Common myeloid progenitor, CD34-positive (primary cell): ENCODE measurements around the gene RFT1.

Experiments
- CTCF ChIA-PET: fragments of 350-600 bp; sonication (Branson Sonifier 250); formaldehyde crosslinking; loops from one replicate; lab custom pipeline; 2021; ENCODE audit warnings: antibody characterized with exemption; lab: Charles Lee
- POLR2A ChIA-PET: fragments of 350-600 bp; sonication (Branson Sonifier 250); formaldehyde crosslinking; loops from one replicate; lab custom pipeline; 2021; ENCODE audit warnings: antibody characterized with exemption; lab: Charles Lee
- DNase-seq, 3 donors: peaks; one replicate each; pipeline versions ENCODE4 v3.0.0 to v3.0.0-alpha.2; 2013
- H3K27ac ChIP-seq, 2 experiments: 1 replicate in 1 of 2; 2 replicates in 1 of 2; pipeline ENCODE4 v1.7.0; 2013; ENCODE audit warnings: inconsistent platforms in 2 of 2, low read length in 2 of 2, mild to moderate bottlenecking in 2 of 2, low read depth in 1 of 2, moderate library complexity in 1 of 2; ENCODE audit not compliant: severe bottlenecking in 2 of 2, insufficient read depth in 1 of 2, poor library complexity in 1 of 2
- H3K27me3 ChIP-seq, 5 experiments: replicated peaks in 2 of 5; 1 replicate in 3 of 5; 2 replicates in 2 of 5; pipeline versions ENCODE4 v1.6.1 to v1.7.0; 2013; ENCODE audit warnings: low read length in 4 of 5, mild to moderate bottlenecking in 2 of 5, moderate library complexity in 2 of 5, inconsistent platforms in 1 of 5; ENCODE audit not compliant: insufficient read depth in 5 of 5, control insufficient read depth in 4 of 5
- H3K36me3 ChIP-seq, 4 experiments: 1 replicate in 2 of 4; 2 replicates in 2 of 4; pipeline versions ENCODE4 v1.6.1 to v1.7.0; 2013; ENCODE audit warnings: low read length in 3 of 4, control low read depth in 1 of 4, mild to moderate bottlenecking in 1 of 4; ENCODE audit not compliant: control insufficient read depth in 4 of 4, insufficient read depth in 4 of 4
- H3K4me1 ChIP-seq, 4 experiments: 1 replicate in 3 of 4; 2 replicates in 1 of 4; pipeline versions ENCODE4 v1.6.1 to v1.7.1; 2013; ENCODE audit warnings: low read length in 3 of 4, mild to moderate bottlenecking in 3 of 4, control low read depth in 1 of 4, inconsistent platforms in 1 of 4, moderate library complexity in 1 of 4; ENCODE audit not compliant: control insufficient read depth in 4 of 4, insufficient read depth in 4 of 4; ENCODE audit errors: control extremely low read depth in 1 of 4
- H3K4me3 ChIP-seq, 7 experiments: 1 replicate in 4 of 7; 2 replicates in 3 of 7; pipeline versions ENCODE4 v1.5.1 to v1.7.0; 2013; ENCODE audit warnings: mild to moderate bottlenecking in 7 of 7, low read length in 6 of 7, moderate library complexity in 6 of 7, inconsistent platforms in 2 of 7, low read depth in 2 of 7, control low read depth in 1 of 7; ENCODE audit not compliant: insufficient read depth in 4 of 7, control insufficient read depth in 1 of 7; ENCODE audit errors: extremely low read depth in 1 of 7
- H3K9me3 ChIP-seq, 5 experiments: 1 replicate in 4 of 5; 2 replicates in 1 of 5; pipeline versions ENCODE4 v1.6.1 to v1.7.1; 2013; ENCODE audit warnings: low read length in 4 of 5, mild to moderate bottlenecking in 2 of 5, inconsistent platforms in 1 of 5, low read depth in 1 of 5, moderate library complexity in 1 of 5; ENCODE audit not compliant: control insufficient read depth in 4 of 5, insufficient read depth in 2 of 5; ENCODE audit errors: control extremely low read depth in 1 of 5
- WGBS: methylation state at CpG from one replicate; pipeline ENCODE4 v1.1.5; 2013; ENCODE audit not compliant: insufficient coverage; 5-methylcytosine and 5-hydroxymethylcytosine counted together

RFT1 gene

GRCh38 chr3:53162672-53163443, 32.6 kb upstream of the RFT1 start:
- no peak for DNase-seq
- H3K27me3 ChIP-seq, result peaks cover 0 to 10% (median 0%) of the 10 kb centered on the region in 5 experiments
- 92% methylated on average over 12 of the region's 12 CpGs for WGBS
- CTCF ChIA-PET, result interaction anchor here (1.0 to 5.7 kb wide), 2 partner anchors 25 to 30 kb away, joined by 3 to 31 read pairs; no protein-coding TSS in a partner anchor
- POLR2A ChIA-PET, result no interaction called here
- H3K36me3 ChIP-seq, result peaks cover 0 to 22% (median 0%) of the 10 kb centered on the region in 4 experiments
- peak overlapping the region in 3 of 7 experiments; percentile 9 to 83 (median 81) for H3K4me3 ChIP-seq
- no peak overlapping the region for H3K27ac ChIP-seq
- H3K4me1 ChIP-seq, result peaks cover 2 to 88% (median 51%) of the 10 kb centered on the region in 4 experiments
- H3K9me3 ChIP-seq, result no peaks in the 10 kb centered on the region

DNA sequence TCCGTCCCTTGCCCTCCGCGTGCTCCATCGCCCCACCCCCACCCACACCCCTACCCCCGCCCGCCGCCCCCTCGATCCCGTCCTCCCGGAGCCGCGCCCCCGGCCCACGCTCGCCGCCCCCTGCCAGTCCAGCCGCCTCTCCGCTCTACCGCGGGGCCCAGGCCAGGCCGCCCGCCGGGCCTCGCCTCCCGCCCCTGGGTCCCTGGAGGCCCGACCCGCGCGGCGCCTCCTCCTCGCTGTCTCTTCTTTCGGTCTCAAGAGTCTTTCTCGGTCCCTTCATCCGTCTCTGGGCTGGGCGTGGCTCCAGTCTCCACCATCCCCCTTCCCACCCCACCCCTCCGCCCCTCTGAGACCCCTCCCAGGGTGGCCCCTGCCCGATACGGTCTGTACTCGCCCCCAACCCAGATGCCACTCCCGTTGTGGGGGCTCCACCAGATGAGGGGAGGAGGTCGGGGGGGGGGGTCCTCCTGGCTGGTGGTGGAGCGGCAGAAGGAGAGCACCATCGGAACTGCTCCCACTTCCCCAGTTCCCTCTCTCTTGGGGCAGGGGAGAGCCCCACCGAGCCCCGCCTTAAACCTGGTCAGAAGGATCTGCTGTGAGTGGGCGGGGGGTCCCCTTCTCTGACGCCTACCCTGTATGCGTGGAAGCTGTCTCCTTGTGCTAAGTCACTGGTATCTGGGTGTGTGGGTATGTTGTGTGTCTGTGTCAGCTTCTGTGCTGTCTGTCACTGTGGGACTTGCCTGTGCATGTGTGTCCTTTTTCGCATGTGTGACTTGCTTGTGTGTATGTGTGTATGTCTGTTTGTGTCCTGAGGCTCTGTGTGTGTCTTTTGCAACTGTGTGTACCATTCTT, 31.8 kb upstream of the RFT1 start:
- peaks cover 2 to 85% (median 47%) of the 10 kb centered on the region in 4 experiments for H3K4me1 ChIP-seq
- ChIA-PET CTCF (interaction anchor here (1.0 kb wide), 1 partner anchor 26 kb away, joined by 3 read pairs; no protein-coding TSS in a partner anchor), POLR2A (no interaction called here)
- no peaks in the 10 kb centered on the region for H3K9me3 ChIP-seq
- H3K4me3 ChIP-seq, result peak overlapping the region in 6 of 7 experiments; percentile 61 to 83 (median 74)
- H3K27me3 ChIP-seq, result peaks cover 0 to 18% (median 3%) of the 10 kb centered on the region in 5 experiments
- peak in 2 of 3 donors; percentile 70 to 78 for DNase-seq
- H3K27ac ChIP-seq, result no peak overlapping the region
- WGBS, result 11% methylated on average over 31 of the region's 49 CpGs
- H3K36me3 ChIP-seq, result peaks cover 0 to 22% (median 0%) of the 10 kb centered on the region in 4 experiments

GRCh38 chr3:53161450-53161819, 31.2 kb upstream of the RFT1 start:
- ChIA-PET CTCF (interaction anchor here (0.6 to 1.9 kb wide), 4 partner anchors 13 to 35 kb away, joined by 4 to 6 read pairs (median 4); no protein-coding TSS in a partner anchor), POLR2A (no interaction called here)
- no peak overlapping the region for H3K27ac ChIP-seq
- H3K9me3 ChIP-seq, result no peaks in the 10 kb centered on the region
- peaks cover 0 to 19% (median 0%) of the 10 kb centered on the region in 4 experiments for H3K36me3 ChIP-seq
- peaks cover 2 to 79% (median 42%) of the 10 kb centered on the region in 4 experiments for H3K4me1 ChIP-seq
- DNase-seq, result no peak
- H3K4me3 ChIP-seq, result peak overlapping the region; percentile 61 to 83 (median 73)
- WGBS, result under 1% methylated on average over 34 of the region's 41 CpGs
- peaks cover 0 to 24% (median 3%) of the 10 kb centered on the region in 5 experiments for H3K27me3 ChIP-seq

- ChIA-PET CTCF (interaction anchor here (0.6 to 3.5 kb wide), 11 partner anchors 13 to 46 kb away, joined by 3 to 14 read pairs (median 4); no protein-coding TSS in a partner anchor), POLR2A (no interaction called here)
- under 1% methylated on average over 68 of the region's 88 CpGs for WGBS
- Histone ChIP-seq H3K36me3 (peaks cover 0 to 14% (median 0%) of the 10 kb centered on the region in 4 experiments), H3K27ac (no peak within 1 kb of the TSS), H3K4me3 (peak within 1 kb of the TSS; percentile 61 to 83 (median 73)), H3K9me3 (no peaks in the 10 kb centered on the region), H3K4me1 (peaks cover 2 to 73% (median 39%) of the 10 kb centered on the region in 4 experiments), H3K27me3 (peaks cover 0 to 29% (median 8%) of the 10 kb centered on the region in 5 experiments)
- peak; percentile 51 to 79 (median 75) for DNase-seq
Observed at GRCh38 chr3:53160660-53161449, 30.6 kb upstream of the RFT1 start, which contains the start of gene PRKCD. Gene PRKCD, plus strand, starts transcription at chr3:53161209. Its CDS starts 17,214 bp downstream, at chr3:53178423.

GRCh38 chr3:53160061-53160659, 29.9 kb upstream of the RFT1 start:
- ChIA-PET CTCF (interaction anchor here (0.7 to 3.5 kb wide), 10 partner anchors 14 to 45 kb away, joined by 3 to 14 read pairs (median 4); no protein-coding TSS in a partner anchor), POLR2A (no interaction called here)
- Histone ChIP-seq H3K27me3 (peaks cover 0 to 36% (median 11%) of the 10 kb centered on the region in 5 experiments), H3K4me1 (peaks cover 2 to 66% (median 35%) of the 10 kb centered on the region in 4 experiments), H3K27ac (no peak overlapping the region), H3K36me3 (peaks cover 0 to 7% (median 0%) of the 10 kb centered on the region in 4 experiments), H3K9me3 (no peaks in the 10 kb centered on the region), H3K4me3 (peak overlapping the region; percentile 53 to 83 (median 73))
- WGBS, result 34% methylated on average over 4 of the region's 4 CpGs
- DNase-seq, result no peak
